Measurements from ENCODE around the gene ENO1.
"Not testable (repeated sequence)": the region's sequence is repeated elsewhere in the genome, so short reads cannot be mapped to it uniquely, and the experiment has no call there.

The ENO1 gene

GRCh38 chr1:8903410-8903809 lies 24.9 kb upstream of the ENO1 start:
- no peak overlapping the region for H3K27ac ChIP-seq

GRCh38 chr1:8902765-8903164 lies 24.3 kb upstream of the ENO1 start:
- H3K27ac ChIP-seq = no peak overlapping the region
- TF ChIP-seq ZFX (IDR thresholded peaks at IDR 0.05) (no peak), CTCF (conservative IDR thresholded peaks at IDR 0.05) (no peak)

More at GRCh38 chr1:8903410-8903809, 24.9 kb upstream of the ENO1 start:
- TF ChIP-seq CTCF (conservative IDR thresholded peaks at IDR 0.05) = no peak
- no peak for TF ChIP-seq ZFX (IDR thresholded peaks at IDR 0.05)

GRCh38 chr1:8900684-8901083 lies 22.2 kb upstream of the ENO1 start:
- not testable (repeated sequence) for H3K27ac ChIP-seq

- TF ChIP-seq ZFX (IDR thresholded peaks at IDR 0.05) (no peak), CTCF (conservative IDR thresholded peaks at IDR 0.05) (no peak)
- H3K27ac ChIP-seq = no peak overlapping the region
Measured at GRCh38 chr1:8899046-8899445, 20.6 kb upstream of the ENO1 start.

- H3K27ac ChIP-seq = not testable (repeated sequence)
Measured at GRCh38 chr1:8898418-8898817, 19.9 kb upstream of the ENO1 start.

GRCh38 chr1:8897505-8897904 lies 19.0 kb upstream of the ENO1 start:
- H3K27ac ChIP-seq = not testable (repeated sequence)

GRCh38 chr1:8896775-8897174 lies 18.3 kb upstream of the ENO1 start:
- not testable (repeated sequence) for H3K27ac ChIP-seq

GRCh38 chr1:8892026-8892425 lies 13.5 kb upstream of the ENO1 start:
- TF ChIP-seq ZFX (IDR thresholded peaks at IDR 0.05) (no peak), CTCF (conservative IDR thresholded peaks at IDR 0.05) (no peak)
- H3K27ac ChIP-seq = no peak overlapping the region

GRCh38 chr1:8891401-8891800 lies 12.9 kb upstream of the ENO1 start:
- peak overlapping the region; percentile 54 for H3K27ac ChIP-seq
- TF ChIP-seq ZFX (IDR thresholded peaks at IDR 0.05) = no peak

- peak overlapping the region; percentile 54 for H3K27ac ChIP-seq
- no peak for TF ChIP-seq CTCF (conservative IDR thresholded peaks at IDR 0.05)
- no peak for TF ChIP-seq ZFX (IDR thresholded peaks at IDR 0.05)
Measured at GRCh38 chr1:8889925-8890785, 11.7 kb upstream of the ENO1 start.
